HG02938 (cell line): Measurements from ENCODE around the gene KDM1A.
A peak's percentile ranks its signal among the peaks of the same experiment; 100 is the strongest.
"Not testable (repeated sequence)": the region's sequence is repeated elsewhere in the genome, so short reads cannot be mapped to it uniquely, and the experiment has no call there.

Experiments used
- ATAC-seq: cut with Tn5 transposase; IDR thresholded peaks from one replicate; pipeline ENCODE4 v1.9.1; 2021; ENCODE audit warnings: mild to moderate bottlenecking, moderate library complexity; ENCODE audit not compliant: unreplicated experiment

The KDM1A gene

DNA sequence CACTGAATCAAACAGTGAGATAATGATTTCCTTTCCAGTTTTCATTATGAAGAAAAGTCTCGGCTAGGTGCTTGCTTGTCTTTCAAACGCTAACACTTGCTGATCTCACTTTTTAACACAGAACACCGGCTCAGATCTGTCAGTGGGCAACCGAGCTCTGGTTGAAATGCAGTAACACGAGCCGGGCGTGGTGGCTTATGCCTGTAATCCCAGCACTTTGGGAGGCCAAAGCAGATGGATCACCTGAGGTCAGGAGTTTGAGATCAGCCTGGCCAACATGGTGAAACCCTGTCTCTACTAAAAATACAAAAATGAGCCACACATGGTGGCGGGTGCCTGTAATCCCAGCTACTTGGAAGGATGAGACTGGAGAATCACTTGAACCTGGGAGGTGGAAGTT lies 9.2 kb upstream of the KDM1A start:
- not testable (repeated sequence) for ATAC-seq

DNA sequence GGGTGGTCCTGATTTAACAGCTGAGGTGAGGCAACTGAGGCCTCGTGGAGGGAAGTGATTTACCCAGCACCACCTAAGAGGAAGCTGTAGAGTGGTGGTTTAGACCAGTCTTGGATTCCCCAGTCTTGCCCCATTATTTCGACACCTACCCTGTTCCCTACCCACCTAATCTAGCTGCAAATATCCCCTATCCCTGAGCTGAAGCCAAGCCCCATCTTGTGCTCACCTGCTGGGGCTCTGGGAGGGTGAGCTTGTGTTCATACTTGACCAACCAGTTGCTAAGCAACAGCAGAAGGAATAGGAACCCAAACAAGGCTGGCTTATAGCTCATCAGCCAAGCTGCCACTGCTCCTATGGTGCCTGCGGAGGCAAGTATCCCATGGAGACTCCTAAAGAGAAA lies 5.6 kb upstream of the KDM1A start:
- no peak for ATAC-seq

DNA sequence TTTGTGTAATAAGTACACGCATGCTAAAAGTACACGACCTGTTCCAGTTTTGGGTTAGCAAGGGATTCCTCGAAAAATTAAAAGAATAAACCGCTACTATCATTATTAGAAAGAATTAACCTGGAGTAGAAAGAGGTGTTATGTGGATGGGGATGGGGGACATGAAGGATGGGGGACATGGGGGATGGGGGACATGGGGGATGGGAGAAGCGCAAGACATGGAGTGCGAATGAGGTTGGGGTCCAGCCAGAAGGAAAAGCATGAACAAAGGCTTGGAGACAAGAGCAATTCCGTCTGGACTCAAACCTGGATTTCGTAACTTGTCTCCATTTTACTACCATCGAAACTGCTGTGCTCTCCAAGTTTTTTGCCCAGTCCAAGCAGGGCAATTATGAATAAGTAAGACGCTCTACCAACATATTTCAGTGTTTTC lies 591 bp upstream of the KDM1A start:
- no peak for ATAC-seq

DNA sequence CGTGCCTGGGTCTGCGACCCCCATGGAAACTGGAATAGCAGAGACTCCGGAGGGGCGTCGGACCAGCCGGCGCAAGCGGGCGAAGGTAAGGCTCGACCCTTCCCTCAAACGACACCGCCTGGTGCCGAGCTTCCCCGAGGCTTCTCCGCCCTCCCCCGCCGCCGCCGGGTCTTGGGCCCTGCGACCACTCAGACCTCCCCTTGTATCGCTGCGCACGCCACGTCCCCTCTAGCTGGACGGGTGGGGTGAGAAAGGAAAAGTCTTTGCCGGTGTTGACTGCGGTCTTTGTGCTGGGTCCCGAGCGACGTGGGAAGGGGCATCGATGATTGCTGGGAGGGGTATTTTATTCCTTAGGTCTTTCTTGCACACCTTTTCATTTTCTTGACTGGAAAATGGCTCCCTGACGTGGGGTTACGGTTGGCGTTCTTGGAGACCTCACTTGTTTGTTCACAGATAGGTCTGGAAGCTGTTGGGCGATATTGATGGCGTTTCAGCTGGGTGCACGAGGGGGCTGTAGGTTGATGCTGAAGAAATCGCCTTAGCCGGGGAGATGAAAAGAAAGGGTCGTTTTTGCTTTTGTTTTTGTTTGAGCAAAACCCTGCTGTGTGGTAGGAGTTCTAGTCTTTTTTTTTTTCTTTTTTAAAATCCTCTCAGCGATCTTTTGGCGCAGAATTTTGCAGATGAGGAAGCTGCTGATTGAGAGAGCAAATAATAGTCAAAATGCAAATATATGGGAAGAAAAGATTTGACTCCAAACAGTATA lies 776 bp downstream of the KDM1A start:
- peak; percentile 21 for ATAC-seq

DNA sequence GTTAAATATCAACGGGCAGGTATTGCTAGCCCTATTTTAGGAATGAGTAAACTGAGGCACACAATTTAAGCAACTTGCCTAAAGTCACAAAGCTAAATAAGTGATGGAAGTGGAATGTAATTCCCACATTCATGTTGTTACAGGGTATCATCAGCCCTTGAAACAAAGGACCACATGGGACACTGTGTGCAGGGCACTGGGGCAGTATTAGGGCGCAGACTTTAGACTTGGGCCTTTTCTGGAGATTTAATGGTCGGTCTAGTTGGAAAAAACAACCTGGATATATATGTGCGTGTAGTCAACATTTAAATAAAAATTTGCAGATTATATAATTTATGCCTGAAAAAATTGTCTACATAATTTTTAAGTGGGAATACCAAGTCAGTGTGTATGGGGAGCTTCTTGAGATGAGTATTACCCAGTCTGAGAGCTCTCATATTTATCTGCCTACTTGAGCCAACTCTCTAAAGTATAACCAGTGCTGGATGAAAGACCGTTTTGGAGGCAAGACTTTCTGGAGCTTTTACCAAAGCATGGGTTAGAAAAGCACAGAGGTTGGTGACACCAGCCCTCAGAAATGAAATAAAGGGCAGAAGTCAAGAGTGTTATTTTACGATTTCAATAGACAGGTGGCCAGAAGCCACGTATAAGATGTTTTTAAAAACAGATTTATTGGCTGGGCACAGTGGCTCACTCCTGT lies 1.6 kb downstream of the KDM1A start:
- ATAC-seq = no peak

DNA sequence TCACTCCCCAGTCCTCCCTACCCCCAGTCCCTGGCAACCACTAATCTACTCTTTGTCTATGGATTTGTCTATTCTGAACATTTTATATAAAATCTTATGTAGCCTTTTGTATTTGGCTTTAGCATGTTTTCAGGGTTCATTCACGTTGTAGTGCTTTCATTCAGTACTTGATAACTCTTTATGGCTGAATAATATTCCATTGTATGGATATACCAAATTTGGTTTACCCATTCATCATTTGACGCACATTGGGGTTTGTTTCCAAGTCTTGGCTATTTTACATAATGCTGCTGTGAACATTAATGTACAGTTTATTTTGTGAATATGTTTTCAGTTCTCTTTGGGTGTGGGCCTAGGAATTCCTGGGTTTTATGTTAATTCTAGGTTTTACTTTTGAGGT lies 2.6 kb downstream of the KDM1A start:
- ATAC-seq = no peak

DNA sequence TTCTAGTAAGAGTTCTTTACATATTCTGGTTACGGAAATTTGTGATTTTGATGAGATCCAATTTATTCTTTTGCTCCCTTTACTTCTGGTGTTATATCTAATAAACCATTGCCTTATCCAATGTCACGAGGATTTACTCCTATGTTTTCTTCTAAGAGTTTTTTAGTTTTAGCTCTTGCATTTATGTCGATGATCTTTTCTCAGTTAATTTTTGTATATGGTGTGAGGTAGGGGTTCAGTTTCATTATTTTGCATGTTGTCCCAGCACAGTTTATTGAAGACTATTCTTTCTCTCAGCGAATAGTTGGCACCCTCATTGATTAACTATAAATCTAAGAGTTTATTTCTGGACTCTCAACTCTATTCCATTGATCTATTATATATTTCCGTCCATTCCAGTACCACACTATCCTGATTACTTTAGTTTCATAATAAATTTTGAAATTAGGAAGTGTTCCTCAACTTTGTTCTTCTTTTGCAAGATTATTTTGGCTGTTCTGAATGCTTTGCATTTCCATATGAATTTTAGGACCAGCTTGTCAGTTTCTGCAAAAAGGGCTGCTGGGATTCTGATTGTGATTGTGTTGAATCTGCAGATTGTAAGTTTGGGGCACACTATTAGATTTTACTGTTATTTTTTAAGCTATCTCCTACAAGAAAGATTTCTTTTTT lies 4.0 kb downstream of the KDM1A start:
- ATAC-seq = no peak

DNA sequence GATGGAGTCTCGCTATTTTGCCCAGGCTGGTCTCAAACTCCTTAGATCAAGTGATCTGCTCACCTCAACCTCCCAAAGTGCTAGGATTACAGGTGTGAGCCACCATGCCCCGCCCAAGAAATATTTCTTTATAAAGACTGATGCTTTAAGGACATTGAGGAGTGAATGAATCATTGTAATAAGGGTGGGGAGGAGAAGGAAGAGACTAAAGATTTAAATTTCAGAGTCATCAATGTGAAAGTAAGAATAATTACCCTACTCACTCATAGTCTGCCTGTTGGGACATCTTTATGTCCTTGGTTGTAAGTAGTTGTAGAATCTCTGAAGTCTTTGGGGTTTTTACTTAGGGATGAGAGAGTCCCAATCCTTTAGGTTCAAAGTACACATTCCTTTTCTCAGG lies 7.3 kb downstream of the KDM1A start:
- no peak for ATAC-seq

DNA sequence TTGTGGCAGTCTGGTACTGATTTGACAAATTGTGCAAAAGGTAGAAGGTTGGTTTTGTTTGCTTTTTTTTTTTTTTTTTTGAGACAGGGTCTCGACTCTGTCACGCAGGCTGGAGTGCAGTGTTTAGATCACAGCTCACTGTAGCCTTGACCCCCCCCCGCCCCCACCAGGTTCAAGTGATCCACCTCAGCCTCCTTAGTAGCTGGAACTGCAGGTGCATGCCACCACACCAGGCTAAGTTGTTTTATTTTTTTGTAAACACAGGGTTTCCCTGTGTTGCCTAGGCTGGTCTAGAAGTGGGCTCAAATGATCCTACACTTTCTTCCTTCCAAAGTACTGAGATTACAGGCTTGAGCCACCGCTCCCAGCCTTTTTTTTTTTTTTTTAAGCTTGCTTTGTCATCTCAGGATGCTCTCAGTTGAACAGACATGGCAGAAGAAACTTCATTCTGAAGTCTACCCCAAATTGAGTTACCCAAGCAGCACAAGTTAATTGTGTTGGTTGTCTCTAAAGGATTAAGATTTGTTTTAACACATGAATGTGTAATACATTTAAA lies 8.2 kb downstream of the KDM1A start:
- no peak for ATAC-seq

DNA sequence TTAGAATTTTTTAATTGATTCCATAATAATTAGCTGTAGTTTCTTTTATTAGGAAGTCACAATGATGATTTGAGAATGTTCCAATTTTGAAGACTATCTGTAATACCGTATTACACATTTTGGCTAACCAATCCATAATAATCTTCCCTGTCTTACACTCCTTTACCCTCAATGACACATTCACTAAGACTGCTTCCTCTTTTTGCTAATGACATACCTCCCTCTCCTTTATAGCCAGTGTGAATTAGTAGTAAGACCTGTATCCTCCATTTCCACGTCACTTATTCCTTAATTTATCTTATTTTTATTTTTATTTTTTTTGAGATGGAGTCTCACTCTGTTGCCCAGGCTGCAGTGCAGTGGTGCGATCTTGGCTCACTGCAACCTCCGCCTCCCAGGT lies 10.1 kb downstream of the KDM1A start:
- no peak for ATAC-seq

DNA sequence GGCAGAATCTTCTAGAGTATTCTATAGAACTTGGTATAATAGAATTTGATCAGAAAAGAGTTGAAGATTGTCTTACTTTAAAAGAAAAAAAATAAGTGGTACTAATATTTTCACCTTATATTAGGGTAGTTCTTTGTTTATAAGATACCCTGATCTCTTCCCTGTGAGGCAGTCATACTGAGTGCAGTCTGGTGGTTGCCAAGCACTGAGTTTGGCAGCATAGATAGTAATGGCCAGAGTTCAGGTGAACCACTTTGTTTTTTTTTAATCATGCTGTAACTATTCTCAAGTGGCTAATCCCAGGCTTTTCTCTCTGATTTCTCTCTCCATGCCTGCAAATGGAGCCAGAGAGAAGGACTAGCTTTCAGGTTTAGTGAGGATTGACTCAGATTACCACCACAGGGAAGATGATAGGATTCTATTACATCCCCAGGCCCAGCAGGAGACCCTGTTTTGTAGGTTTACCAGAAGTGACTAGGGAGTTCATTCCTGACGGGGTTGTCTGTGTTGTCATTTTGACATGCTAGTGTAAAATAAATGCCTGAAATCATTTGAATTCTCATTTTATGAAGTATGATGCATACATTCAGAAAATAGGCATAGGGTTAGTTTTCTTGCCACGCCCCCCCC lies 16.7 kb downstream of the KDM1A start:
- ATAC-seq = no peak

DNA sequence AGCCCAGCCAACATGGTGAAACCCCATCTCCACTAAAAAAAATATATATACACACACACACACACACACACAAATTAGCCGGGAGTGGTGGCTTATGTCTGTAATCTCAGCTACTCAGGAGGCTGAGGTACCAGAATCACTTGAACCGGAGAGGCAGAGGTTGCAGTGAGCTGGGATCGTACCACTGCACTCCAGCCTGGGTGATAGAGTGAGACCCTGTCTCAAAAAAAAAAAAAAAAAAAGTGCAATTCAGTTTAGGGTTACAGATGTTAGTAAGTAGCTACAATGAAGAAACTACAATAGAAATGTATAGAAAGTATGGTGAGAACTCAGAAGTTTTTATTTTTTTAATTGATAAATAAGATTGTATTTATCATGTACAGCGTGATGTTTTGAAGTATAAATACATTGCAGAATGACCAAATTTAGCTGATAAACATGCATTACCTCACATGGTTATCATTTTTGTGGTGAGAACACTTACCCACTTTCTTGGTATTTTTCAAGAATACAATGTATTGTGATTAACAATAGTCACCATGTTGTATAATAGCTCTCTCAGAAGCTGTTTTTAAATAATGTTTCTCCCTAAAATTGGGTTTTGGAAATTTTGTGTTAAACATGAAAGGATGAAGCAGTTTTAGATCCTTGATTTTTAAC lies 17.9 kb downstream of the KDM1A start:
- ATAC-seq = no peak

DNA sequence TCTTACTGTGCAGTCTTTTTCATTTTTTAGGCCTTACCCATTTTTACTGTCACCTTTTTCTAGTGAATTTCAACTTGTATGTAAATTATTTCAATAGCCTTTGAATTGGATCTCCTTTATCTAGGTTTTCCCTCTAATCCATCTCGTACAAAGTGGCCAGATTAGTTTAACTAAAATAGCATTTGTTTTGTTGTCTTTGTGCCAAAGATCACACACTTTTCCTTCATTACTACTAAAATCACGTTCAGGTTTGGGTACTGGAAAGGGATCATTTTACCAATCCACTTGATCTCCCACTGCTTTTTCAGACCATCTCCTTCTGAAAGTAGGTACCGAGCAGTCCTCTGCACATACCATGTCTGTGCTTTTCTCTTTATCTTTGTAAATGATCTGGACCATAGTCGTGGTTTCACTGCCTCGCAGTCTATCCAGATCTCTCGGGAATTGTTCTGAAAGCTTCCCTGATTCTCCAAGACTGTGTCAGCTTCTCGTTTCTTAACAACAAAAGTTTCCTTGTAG lies 20.1 kb downstream of the KDM1A start:
- no peak for ATAC-seq

DNA sequence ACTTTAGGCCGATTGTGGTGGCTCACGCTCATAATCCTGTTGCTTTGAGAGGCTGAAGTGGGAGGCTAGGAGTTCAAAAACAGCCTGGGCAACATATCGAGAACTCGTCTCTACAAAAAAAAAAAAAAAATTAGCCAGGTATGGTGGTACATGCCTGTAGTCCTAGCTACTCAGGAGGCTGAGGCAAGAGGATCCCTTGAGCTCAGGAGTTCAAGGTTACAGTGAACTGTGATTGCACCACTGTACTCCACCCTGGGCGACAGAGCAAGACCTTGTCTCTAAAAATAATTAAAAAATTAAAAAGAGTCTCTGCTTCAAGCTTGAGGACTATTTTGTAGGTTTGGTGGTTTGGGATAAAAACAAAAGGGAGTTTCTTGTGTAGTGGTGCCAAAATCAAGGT lies 21.2 kb downstream of the KDM1A start:
- no peak for ATAC-seq

DNA sequence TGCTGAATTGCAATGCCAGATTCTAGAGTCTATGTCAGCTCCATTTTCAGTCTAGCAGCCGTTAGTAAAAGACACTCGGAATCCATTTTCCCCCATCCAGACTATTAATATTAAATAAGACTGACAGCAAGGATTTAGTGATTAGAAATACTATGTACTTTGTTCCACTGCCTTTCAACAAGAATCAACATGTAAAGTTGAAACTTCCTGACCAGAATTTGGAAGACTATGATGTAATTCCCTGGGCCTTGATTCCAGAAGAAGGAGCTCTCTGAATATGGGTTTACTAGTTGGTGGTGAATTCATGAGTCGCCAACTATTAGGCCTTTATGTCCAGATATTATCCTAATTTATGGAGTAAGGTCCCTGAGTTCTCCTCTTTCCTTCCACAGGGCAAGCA lies 24.8 kb downstream of the KDM1A start:
- ATAC-seq = no peak

DNA sequence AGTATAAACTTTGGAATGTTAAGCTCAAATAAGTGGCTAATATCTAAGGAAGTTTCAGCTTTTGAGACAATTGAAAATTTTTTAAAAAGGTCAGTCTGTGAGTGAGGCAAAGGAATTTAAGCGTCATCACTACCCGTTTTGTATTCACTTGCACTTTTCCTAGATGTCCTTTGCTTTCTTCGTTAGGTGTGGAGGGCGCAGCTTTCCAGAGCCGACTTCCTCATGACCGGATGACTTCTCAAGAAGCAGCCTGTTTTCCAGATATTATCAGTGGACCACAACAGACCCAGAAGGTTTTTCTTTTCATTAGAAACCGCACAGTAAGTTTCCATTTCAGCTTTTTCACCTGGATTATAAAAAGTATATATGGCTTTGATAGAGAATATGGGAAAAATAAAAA lies 30.9 kb downstream of the KDM1A start:
- ATAC-seq = no peak

DNA sequence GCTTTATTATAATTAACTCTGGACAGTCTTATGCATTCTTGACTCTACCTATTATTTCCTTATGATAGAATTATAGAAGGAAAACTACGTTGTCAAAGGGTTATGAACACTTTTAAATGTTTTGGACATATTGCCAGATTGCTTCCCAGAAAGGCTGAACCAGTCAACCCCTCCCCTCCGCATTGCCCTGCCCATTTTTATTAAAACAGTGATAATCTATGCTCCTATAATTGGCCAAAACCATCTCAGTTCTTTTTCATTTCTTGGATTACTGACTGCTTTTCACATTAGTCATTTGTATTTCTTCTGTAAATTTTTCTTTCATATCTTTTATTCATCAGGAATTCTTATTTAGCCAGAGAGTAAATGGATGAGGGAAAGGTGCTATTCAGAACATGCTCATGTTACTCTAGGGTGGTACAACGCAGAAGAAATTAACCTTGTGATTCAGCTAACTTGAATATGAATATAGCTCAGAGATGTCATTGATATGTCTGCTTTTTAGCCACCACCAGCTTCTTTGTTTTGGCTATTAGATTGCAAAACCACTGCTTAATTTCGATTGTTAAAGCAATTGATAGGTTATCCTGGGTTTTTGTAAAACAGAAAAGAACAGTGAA lies 32.1 kb downstream of the KDM1A start:
- ATAC-seq = no peak

DNA sequence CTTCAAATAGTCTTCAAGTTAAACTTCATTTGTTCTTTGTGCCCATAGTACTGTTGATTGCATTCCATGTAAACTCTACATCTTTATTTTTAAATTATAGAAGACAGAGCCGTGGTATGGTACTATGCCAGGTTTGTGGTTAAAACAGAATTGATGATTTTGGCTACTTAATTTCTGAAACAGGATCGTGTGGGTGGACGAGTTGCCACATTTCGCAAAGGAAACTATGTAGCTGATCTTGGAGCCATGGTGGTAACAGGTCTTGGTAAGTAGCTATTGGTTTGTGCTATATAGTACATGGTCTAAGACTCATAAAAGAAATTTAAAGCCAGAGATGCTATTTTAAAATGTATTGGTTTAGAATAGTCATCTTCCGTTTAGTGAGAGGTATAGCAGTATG lies 38.0 kb downstream of the KDM1A start:
- no peak for ATAC-seq

DNA sequence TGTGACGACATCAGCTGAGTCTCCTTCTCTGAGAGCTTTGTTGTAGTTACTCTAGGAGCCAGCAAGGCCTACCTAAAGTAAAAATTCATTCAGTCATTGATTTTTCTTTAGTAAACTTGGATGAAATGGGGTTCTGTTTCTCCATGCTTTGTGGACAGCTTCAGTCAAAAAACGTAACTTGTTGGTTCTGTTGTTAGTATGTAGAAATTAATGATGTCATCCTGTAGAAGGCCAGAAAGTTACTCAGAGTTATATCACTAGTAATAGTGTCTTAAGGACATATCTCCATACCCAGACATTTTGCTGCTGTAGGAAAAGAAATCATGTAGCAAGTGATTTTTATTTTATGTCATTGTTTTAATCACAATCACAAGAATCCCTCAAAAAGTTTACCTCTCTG lies 43.0 kb downstream of the KDM1A start:
- no peak for ATAC-seq

DNA sequence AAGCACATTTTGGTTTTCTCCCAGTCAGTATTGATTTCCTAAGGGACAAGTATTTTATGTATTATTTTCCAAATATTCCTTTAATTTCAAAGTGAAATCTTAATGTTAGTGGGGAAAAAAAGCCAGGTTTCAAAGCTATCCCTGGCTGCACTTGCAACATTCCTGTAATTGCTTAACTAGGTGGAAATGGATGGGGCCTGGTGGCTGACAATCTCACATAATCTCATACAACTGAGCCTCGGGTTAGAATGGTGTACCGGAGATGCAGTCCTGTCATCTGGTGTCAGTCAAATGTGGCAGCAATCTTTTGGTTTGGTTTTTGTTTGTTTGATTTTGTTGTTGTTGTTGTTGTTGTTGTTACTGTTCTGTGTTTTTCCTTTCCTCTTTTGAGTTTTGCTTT lies 46.1 kb downstream of the KDM1A start:
- ATAC-seq = no peak
